HG02571 (cell line): Measurements from ENCODE around the gene ERP29.
"Not testable (repeated sequence)": the region's sequence is repeated elsewhere in the genome, so short reads cannot be mapped to it uniquely, and the experiment has no call there.

ENCODE experiments used
- ATAC-seq: cut with Tn5 transposase; IDR thresholded peaks from one replicate; pipeline ENCODE4 v1.9.1; 2021; ENCODE audit warnings: mild to moderate bottlenecking, moderate library complexity; ENCODE audit not compliant: unreplicated experiment

The ERP29 gene

DNA sequence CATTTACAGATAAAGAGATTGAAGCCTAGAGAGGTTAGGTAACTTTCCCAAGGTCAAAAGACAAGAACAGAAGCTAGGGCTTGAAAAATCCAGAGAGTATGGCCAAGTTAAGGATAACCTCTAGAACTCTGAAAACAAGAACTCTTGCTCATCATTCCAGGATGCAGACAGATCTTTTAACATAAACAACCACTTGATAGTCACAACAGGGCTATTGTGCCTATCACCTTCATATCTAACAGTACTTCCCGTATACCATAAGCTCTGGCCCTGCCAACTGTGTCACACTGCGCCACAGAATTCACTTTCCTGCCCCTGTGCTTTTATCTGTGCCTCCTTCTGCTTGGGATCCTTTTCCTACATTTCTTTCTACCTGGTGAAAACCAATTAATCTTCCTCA, 18.2 kb downstream of the ERP29 start:
- ATAC-seq, result no peak

DNA sequence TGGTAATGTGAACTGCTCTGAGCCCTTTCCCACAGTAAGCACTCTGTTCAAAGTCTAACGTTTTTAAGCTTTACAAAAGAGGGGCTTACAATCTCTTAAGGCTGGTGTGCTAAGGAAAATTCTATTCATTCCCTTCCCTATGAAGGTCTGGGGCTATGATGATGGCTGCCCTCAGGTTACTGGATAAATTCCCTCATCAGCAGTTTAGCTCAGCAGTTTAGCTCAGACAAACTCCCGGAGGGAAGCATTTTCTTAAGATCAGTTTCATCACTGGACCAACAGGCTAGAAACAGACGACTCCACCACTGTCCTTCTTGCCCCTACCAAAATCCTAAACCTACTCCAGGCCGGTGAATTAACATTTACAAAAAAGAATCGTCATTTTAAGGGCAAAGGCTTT, 19.1 kb downstream of the ERP29 start:
- no peak for ATAC-seq

GRCh38 chr12:112035219-112035785, 22.1 kb downstream of the ERP29 start:
- no peak for ATAC-seq

DNA sequence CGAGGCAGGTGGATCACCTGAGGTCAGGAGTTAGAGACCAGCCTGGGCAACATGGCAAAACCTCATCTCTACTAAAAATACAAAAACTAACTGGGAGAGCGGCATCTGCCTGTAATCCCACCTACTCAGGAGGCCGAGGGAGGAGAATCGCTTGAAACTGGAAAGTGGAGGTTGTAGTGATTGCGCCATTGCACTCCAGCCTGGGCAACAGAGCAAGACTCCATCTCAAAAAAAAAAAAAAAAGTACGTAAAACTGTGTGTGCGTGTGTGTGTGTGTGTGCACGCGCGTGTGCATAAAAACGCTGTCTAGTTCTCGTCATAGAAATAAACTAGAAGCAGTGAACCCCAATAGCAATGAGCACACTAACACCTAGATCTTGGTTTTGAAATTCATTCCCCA, 23.4 kb downstream of the ERP29 start:
- ATAC-seq, result not testable (repeated sequence)

DNA sequence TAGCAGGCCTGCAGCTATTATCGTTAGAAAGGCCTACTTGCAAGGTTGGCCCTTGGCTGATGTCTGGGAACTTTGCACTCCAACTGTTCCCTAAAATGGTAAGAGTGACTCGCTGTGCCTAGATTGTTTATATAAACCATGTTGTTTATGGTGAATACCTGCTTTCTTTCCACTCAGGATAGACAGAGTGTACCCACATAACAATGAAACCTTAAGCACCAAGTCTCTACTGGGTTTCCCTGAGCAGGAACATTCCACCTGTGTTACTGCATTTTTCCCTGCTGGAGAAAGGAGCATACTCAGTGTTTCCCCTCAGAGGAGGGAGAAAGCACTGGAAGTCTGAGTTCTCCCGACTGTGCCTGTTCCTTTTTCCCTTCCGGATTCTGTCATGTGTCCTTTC, 32.8 kb downstream of the ERP29 start:
- ATAC-seq, result no peak

DNA sequence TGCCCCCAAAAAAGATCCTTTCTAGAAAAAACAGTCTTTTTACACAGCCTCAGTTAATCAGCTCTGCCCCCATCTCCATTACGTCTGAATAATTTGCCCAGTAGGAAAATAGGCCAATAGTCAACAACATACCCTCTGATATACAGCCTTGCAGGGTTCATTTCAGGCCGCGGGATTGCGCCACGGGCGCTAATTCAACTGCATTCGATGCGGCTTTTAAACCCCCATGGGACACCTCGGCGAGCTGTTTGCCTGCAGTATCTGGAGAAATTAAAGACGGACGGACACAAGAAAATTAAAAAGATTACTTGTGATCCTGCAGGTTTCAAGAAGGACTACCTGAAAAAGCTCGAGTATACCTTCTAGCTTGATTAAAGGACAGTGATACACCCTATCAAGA, 36.1 kb downstream of the ERP29 start:
- no peak for ATAC-seq

GRCh38 chr12:112061137-112061536, 47.9 kb downstream of the ERP29 start:
- no peak for ATAC-seq

GRCh38 chr12:112063273-112063672, 50.0 kb downstream of the ERP29 start:
- ATAC-seq, result no peak

DNA sequence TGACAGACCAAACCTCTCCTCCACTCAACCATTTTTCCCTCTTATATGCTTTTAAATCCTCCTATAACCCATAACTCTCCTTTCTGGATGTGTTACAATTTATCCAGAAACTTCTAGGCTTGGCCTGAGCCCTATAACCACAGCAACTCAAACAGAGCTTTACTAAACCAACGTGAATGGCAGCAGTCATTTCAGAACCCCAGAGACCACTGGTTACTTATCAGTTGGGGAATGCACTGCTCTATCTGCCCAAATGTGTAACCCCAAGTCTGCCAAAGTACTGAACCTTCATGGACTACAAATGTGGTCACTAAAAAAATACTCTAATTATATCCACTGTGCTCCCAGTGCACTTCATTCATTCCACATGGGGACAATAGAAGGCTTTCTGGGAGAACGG, 53.3 kb downstream of the ERP29 start:
- no peak for ATAC-seq
